Activated CD8-positive, alpha-beta T cell treated with anti-CD3 and anti-CD28 coated beads for 36 hours (primary cell): ENCODE results near the gene CES4A. TPM values are rescaled to one million over a fixed set of nuclear protein-coding genes. Genes with fewer than 3 reads are reported as not detected.

Experiments used
- ATAC-seq: fragments of 200-7000 bp; cut with Tn5 transposase; one replicate; pipeline ENCODE4 v1.10.0; 2021; ENCODE audit warnings: mild to moderate bottlenecking, moderate library complexity
- CTCF ChIA-PET: fragments of 350-600 bp; sonication (Branson Sonifier 250); formaldehyde crosslinking; loops from one replicate; lab custom pipeline; 2021; ENCODE audit warnings: antibody characterized with exemption; lab: Charles Lee
- POLR2A ChIA-PET: fragments of 350-600 bp; sonication (Branson Sonifier 250); formaldehyde crosslinking; loops from one replicate; lab custom pipeline; 2021; ENCODE audit warnings: antibody characterized with exemption; lab: Charles Lee
- DNase-seq: peaks from one replicate; pipeline ENCODE4 v3.0.0-alpha.2; 2020
- H3K27ac Mint-ChIP-seq: one replicate; pipeline ENCODE4 v1.8.0; 2021; ENCODE audit warnings: mild to moderate bottlenecking, mixed read lengths
- H3K27me3 Mint-ChIP-seq: one replicate; pipeline ENCODE4 v1.8.0; 2021; ENCODE audit warnings: mixed read lengths
- H3K36me3 Mint-ChIP-seq: one replicate; pipeline ENCODE4 v1.8.0; 2021; ENCODE audit warnings: low read depth, mixed read lengths
- H3K4me1 Mint-ChIP-seq: one replicate; pipeline ENCODE4 v1.8.0; 2021; ENCODE audit warnings: low read depth, mixed read lengths
- H3K4me3 Mint-ChIP-seq: one replicate; pipeline ENCODE4 v1.8.0; 2021; ENCODE audit warnings: mild to moderate bottlenecking, moderate library complexity, mixed read lengths
- H3K9me3 Mint-ChIP-seq: one replicate; pipeline ENCODE4 v1.8.0; 2021; ENCODE audit warnings: mixed read lengths
- intact Hi-C: fragments of 100-400 bp; cut with micrococcal nuclease; formaldehyde crosslinking; loops from one replicate; pipeline ENCODE4 v1.10.0; 2022
- total RNA-seq, 2 experiments: library from RNA; stranded (reverse); gene quantifications; one replicate each; pipeline ENCODE4 v1.2.3, GENCODE V29; 2021
- TF ChIP-seq, protein P1 (sequence below): fragments of 200-600 bp; IDR thresholded peaks from one replicate; pipeline ENCODE4 v1.8.0; 2022; ENCODE audit warnings: antibody characterized with exemption, mild to moderate bottlenecking

CES4A gene
- total RNA-seq, 2 experiments from 2014 or later, result 4.5 to 5.9 TPM

GRCh38 chr16:66949472-66949871, 38.9 kb upstream of the CES4A start:
- H3K4me3 Mint-ChIP-seq, result no peak overlapping the region
- ChIA-PET POLR2A (no interaction called here), CTCF (interaction anchor here (2.4 to 2.8 kb wide), 2 partner anchors 12 to 206 kb away, joined by 10 to 12 read pairs; partner anchors contain the start of gene CES3)
- H3K9me3 Mint-ChIP-seq, result no peaks in the 10 kb centered on the region
- H3K36me3 Mint-ChIP-seq, result no peaks in the 10 kb centered on the region
- ATAC-seq (no peak), DNase-seq (no peak)
- no peak overlapping the region for H3K27ac Mint-ChIP-seq
- H3K27me3 Mint-ChIP-seq, result peaks cover 43% of the 10 kb centered on the region
- H3K4me1 Mint-ChIP-seq, result peaks cover 22% of the 10 kb centered on the region
- intact Hi-C loops, result no loop called here
- TF ChIP-seq, protein P1, sequence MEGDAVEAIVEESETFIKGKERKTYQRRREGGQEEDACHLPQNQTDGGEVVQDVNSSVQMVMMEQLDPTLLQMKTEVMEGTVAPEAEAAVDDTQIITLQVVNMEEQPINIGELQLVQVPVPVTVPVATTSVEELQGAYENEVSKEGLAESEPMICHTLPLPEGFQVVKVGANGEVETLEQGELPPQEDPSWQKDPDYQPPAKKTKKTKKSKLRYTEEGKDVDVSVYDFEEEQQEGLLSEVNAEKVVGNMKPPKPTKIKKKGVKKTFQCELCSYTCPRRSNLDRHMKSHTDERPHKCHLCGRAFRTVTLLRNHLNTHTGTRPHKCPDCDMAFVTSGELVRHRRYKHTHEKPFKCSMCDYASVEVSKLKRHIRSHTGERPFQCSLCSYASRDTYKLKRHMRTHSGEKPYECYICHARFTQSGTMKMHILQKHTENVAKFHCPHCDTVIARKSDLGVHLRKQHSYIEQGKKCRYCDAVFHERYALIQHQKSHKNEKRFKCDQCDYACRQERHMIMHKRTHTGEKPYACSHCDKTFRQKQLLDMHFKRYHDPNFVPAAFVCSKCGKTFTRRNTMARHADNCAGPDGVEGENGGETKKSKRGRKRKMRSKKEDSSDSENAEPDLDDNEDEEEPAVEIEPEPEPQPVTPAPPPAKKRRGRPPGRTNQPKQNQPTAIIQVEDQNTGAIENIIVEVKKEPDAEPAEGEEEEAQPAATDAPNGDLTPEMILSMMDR, result no peak

- H3K4me1 Mint-ChIP-seq, result peaks cover 22% of the 10 kb centered on the region
- H3K9me3 Mint-ChIP-seq, result no peaks in the 10 kb centered on the region
- ATAC-seq (no peak), DNase-seq (no peak)
- H3K36me3 Mint-ChIP-seq, result no peaks in the 10 kb centered on the region
- ChIA-PET CTCF (interaction anchor here (1.0 to 2.8 kb wide), 3 partner anchors 11 to 205 kb away, joined by 3 to 12 read pairs (median 10); partner anchors contain the start of gene CES3), POLR2A (interaction anchor here (1.6 kb wide), 1 partner anchor 16 kb away, joined by 4 read pairs; the partner anchor contains the start of gene CIAO2B)
- peaks cover 43% of the 10 kb centered on the region for H3K27me3 Mint-ChIP-seq
- H3K4me3 Mint-ChIP-seq, result no peak overlapping the region
- TF ChIP-seq, protein P1, result no peak
- intact Hi-C loops, result loop anchor here (5.0 kb wide), 1 partner anchor 207 kb away; the partner anchor contains the start of genes FBXL8 and TRADD
- H3K27ac Mint-ChIP-seq, result no peak overlapping the region
Observed at GRCh38 chr16:66950437-66950836, 38.0 kb upstream of the CES4A start.

GRCh38 chr16:66950971-66951790, 37.2 kb upstream of the CES4A start:
- intact Hi-C loops, result loop anchor here (5.0 kb wide), 1 partner anchor 206 kb away; the partner anchor contains the start of genes FBXL8 and TRADD
- Mint-ChIP-seq H3K27ac (no peak overlapping the region), H3K4me3 (no peak overlapping the region), H3K27me3 (peaks cover 43% of the 10 kb centered on the region), H3K9me3 (no peaks in the 10 kb centered on the region), H3K4me1 (peaks cover 22% of the 10 kb centered on the region), H3K36me3 (no peaks in the 10 kb centered on the region)
- DNase-seq (no peak), ATAC-seq (no peak)
- ChIA-PET CTCF (interaction anchor here (1.0 to 2.8 kb wide), 5 partner anchors 10 to 234 kb away, joined by 3 to 12 read pairs (median 10); partner anchors contain the start of genes CES3 and MATCAP1), POLR2A (interaction anchor here (1.6 kb wide), 1 partner anchor 17 kb away, joined by 4 read pairs; the partner anchor contains the start of gene CIAO2B)
- TF ChIP-seq, protein P1, result no peak

GRCh38 chr16:66952430-66953110, 35.8 kb upstream of the CES4A start:
- ATAC-seq, result no peak
- peaks cover 43% of the 10 kb centered on the region for H3K27me3 Mint-ChIP-seq
- TF ChIP-seq, protein P1, result no peak
- DNase-seq, result no peak
- no peak overlapping the region for H3K4me3 Mint-ChIP-seq
- ChIA-PET POLR2A (interaction anchor here (0.6 to 0.7 kb wide), 2 partner anchors 8 to 61 kb away, joined by 3 read pairs; partner anchors contain the start of gene CES3), CTCF (interaction anchor here (0.7 to 2.6 kb wide), 10 partner anchors 9 to 245 kb away, joined by 3 to 20 read pairs (median 4); partner anchors contain the start of genes CES3, E2F4 and MATCAP1)
- no peaks in the 10 kb centered on the region for H3K9me3 Mint-ChIP-seq
- H3K4me1 Mint-ChIP-seq, result peaks cover 15% of the 10 kb centered on the region
- no peak overlapping the region for H3K27ac Mint-ChIP-seq
- intact Hi-C loops, result loop anchor here (5.0 kb wide), 1 partner anchor 205 kb away; the partner anchor contains the start of genes FBXL8 and TRADD
- H3K36me3 Mint-ChIP-seq, result no peaks in the 10 kb centered on the region
